T-helper 9 cell (primary cell): ENCODE results near the gene PLAGL2.
"Not testable (repeated sequence)": the region's sequence is repeated elsewhere in the genome, so short reads cannot be mapped to it uniquely, and the experiment has no call there.

Experiments used
- DNase-seq: peaks from one replicate; pipeline ENCODE4 v3.0.0-alpha.2; 2020
- total RNA-seq, 2 donors: gene quantifications; one replicate each; lab custom pipeline; 2026; lab: John Stamatoyannopoulos, UW

PLAGL2 gene, protein sequence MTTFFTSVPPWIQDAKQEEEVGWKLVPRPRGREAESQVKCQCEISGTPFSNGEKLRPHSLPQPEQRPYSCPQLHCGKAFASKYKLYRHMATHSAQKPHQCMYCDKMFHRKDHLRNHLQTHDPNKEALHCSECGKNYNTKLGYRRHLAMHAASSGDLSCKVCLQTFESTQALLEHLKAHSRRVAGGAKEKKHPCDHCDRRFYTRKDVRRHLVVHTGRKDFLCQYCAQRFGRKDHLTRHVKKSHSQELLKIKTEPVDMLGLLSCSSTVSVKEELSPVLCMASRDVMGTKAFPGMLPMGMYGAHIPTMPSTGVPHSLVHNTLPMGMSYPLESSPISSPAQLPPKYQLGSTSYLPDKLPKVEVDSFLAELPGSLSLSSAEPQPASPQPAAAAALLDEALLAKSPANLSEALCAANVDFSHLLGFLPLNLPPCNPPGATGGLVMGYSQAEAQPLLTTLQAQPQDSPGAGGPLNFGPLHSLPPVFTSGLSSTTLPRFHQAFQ
- 16.2 to 16.6 reads per million in 2 donors for total RNA-seq

GRCh38 chr20:32207626-32208498, at the start of gene PLAGL2, which contains the start of gene POFUT1:
PLAGL2 (minus strand) TSS chr20:32207743; CDS start chr20:32202178, 5,565 bp downstream.
POFUT1 (plus strand) TSS chr20:32207880; CDS start chr20:32207942, 62 bp downstream.
- peak; percentile 81 for DNase-seq

DNA sequence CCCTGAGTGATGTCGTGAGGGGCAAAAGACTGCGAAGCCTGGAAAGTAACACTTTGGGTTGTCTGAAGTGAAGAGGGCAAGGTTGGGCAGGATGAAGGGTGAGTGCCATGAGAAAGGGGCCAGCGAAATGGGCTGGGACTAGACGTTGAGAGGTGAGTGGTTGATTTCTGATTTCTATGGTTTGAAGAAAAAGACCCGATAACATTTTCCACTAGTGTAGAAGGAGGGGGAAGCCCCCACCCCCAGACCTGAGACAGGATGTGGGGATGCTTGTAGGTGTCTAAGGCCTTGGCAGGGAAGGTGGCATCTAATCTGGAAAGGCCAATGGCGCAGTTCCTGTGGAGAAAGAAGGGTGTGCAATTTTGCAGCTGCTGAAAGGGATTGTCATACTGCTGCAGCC, 44.6 kb upstream of the PLAGL2 start:
- no peak for DNase-seq

DNA sequence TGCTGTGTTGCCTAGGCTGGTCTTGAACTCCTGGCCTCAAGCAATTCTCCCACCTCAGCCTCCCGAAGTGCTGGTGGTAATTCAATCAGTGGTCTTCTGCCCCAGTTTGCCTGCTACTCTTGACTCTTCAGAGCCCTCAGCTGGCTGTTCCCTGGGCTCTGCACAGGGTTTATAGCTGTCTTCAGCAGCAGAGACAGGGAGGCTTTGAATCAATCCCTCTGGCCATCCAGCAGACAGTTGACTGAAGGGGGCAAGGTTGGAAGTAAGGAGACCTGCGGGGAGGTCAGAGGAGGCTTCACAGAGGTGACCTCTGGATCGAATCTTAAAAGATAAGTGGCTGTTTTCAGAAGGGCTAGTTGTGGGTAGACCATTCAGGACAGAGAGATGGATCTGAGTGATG, 43.9 kb upstream of the PLAGL2 start:
- DNase-seq, result no peak

DNA sequence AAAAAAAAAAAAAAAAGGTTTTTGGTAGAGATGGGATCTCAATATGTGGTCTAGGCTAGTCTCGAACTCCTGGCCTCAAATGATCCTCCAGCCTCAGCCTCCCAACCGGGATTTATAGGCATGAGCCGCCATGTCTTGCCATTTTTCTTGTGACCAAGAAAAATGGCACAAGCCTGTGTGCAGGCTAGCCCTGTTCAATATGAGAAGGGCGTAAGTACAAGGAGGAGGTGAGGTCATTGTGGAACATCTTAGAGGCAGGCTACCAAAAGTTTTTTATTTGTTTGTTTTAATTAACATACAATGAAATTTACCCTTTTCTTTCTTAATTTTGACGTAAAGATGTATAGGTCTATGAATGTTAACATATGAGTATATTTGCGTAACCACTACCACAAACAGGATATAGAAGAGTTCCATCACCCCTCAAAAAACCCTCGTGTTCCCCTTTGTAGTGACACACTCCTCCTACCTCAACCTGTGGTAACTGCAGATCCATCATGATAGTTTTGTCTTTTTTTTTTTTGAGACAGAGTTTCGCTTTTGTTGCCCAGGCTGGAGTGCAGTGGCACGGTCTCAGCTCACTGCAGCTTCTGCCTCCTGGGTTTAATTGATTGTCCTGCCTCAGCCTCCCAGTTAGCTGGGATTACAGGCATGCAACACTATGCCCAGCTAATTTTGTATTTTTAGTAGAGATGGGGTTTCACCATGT, 41.6 kb upstream of the PLAGL2 start:
- no peak for DNase-seq

DNA sequence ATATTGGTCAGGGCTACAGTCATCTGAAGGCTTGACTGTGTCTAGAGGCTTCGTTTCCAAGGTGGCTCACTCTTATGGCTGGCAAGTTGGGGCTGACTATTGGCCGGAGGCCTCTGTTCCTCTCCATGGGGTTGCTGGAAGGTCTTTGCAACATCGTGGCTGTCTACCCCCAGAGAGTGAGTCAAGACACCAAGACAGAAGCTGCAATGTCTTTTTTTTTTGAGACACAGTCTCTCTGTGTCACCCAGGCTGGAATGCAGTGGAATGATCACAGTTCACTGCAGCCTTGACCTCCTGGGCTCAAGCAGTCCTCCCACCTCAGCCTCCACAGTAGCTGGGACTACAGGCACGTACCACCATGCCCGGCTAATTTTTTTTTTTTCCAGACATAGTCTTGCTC, 40.5 kb upstream of the PLAGL2 start:
- no peak for DNase-seq

DNA sequence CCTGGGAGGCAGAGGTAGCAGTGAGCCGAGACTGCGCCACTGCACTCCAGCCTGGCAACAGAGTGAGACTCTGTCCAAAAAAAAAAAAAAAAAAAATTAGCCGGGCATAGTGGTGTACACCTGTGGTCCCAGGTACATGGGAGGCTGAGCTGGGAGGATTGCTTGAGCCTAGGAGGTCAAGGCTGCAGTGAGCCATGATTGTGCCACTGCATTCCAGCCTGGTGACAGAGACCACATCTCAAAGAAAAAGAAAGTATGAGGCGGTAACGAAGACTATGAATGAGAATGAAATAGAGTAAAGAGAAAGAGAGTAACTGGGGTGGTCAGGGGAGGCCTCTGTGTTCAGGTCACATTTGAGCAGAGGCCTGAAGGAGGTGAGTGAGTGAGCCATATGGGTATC, 38.7 kb upstream of the PLAGL2 start:
- not testable (repeated sequence) for DNase-seq

- no peak for DNase-seq
Measured at GRCh38 chr20:32244959-32245358, 37.4 kb upstream of the PLAGL2 start.

- no peak for DNase-seq
Measured at GRCh38 chr20:32244150-32244823, 36.7 kb upstream of the PLAGL2 start.

GRCh38 chr20:32241807-32242206, 34.3 kb upstream of the PLAGL2 start:
- no peak for DNase-seq

DNA sequence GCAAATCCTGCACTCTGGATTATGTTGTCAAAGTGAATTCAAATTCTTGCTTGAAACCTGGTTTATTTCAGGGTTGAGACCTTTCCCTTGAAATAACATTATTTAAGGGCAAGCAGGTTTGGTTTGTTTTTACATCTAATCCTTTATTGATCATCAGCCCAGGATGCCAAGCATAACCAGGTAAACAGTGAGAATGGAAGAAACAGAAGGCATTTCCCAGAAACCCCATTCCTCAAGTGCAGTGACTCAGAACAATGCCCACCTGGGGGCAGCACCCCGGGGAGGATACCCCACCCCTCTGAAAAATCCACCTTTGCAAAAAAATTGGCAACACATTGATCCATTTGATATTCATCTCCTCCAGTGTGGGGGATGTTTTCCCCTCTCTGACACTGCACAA, 32.7 kb upstream of the PLAGL2 start:
- DNase-seq, result no peak

GRCh38 chr20:32238483-32239425, 31.2 kb upstream of the PLAGL2 start:
- no peak for DNase-seq

DNA sequence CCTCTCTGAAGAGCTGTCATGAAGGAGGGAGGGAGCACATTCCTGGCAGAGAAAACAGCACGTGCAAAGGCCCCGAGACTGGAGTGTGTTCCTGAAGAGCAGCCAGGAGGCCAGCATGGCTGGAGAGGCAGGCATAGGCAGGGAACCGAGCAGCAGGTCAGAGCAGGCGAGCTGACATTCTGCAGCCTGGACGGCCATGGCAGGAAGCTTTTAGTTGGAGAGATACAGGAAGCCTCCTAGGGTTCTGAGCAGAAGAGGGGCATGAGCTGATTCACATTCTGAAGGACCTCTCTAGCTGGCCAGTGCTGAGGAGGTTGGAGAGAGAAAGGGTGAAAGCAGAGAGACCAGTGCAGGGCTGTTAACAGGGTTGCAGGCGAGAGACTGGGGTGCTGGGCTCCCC, 29.9 kb upstream of the PLAGL2 start:
- DNase-seq, result no peak

- no peak for DNase-seq
Measured at GRCh38 chr20:32236819-32237218, 29.3 kb upstream of the PLAGL2 start.

DNA sequence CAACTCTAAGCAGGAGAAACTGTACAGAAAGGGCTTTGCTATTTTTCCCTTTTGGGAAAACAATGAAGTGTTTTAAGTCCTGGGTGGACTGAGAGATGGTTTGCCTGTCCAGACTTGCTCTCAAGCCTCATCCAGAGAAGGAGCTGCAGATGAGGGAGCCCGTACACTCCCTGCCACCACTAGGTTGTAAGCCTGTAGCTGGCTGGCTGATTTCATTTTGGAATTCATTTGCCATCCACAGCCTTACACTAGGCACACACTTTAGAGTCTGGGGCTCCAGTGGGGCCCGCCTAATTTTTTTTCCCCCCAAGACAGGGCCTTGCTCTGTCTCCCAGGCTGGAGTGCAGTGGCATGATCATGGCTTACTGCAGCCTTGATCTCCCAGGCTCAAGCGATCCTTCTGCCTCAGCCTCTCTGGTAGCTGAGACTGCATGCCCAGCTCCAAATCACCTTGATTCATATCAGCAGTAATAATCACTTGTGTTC, 28.5 kb upstream of the PLAGL2 start:
- no peak for DNase-seq

DNA sequence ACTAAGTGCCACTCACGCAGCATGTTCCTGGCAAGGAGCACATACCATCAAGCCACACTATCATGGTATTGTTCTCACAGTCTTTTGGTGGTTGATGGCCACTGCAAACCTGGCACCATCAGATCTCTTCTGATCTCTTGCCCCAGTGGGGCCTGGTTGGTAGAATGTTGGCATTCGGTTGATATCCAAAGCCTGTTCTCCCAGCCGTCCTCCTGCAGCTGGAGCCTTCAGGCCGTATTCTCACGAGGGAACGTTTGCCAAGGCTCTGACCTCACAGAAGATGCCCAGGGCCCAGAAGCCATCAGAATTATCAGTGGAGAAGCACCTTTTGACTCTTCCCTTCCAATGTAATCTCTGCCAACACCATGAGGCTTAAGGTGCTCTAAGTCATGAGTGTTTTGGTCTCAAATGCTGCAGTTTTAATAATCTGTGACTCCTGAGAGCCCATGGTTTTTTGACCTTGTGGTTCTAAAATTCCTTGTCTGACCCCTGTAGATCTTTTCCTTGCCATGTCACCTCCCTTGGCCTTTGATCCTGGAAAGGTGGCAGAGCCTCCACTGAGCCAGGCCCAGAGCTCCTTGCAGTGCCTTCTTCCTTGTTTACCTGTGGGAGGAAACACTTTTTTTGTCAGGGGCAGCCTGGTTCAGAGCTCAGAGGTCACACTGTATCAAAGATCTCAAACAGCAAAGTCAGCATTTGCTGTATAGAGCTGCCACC, 27.9 kb upstream of the PLAGL2 start:
- DNase-seq, result no peak

DNA sequence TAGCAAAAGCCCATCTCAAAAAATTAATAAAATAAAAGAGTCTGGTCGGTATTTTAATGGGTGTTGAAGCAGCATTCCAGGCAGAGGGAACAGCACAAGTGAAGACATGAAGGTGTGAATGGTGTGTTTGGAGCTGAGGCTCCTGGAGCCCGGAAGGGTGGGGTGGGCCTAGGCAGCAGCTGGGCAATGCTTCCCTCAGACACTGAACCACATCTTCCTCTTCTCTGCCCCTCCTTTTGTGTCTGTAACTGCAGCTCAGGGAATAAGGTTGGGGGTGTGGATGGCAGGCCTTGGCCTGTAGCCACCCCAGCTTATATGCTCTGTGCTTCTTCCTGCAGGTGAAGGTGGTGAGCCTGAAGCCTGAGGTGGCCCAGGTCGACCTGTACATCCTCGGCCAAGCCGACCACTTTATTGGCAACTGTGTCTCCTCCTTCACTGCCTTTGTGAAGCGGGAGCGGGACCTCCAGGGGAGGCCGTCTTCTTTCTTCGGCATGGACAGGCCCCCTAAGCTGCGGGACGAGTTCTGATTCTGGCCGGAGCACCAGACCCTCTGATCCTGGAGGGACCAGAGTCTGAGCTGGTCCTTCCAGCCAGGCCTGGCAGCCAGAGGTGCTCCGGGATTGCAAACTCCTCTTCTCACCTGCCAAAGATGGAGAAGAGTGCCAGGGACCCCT, 26.7 kb upstream of the PLAGL2 start:
- no peak for DNase-seq

DNA sequence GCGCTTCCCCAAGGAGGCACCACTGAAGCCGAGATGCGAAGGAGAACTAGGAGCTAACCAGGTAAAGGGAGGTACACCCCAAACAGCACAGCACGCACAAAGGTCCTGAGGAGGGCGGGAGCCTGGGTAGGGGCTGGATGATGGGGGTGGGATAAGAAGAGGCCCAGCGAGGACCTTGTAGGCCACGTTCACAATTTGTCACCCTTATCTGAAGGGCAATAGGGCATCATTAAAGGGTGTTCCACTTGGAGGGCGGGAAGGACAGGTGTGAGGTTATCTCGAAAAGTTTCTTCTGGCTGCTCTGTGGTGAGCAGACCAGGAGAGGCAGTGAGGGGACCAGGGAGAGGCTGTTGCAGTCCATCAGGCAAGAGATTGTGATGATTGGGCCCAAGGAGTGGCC, 25.7 kb upstream of the PLAGL2 start:
- no peak for DNase-seq

DNA sequence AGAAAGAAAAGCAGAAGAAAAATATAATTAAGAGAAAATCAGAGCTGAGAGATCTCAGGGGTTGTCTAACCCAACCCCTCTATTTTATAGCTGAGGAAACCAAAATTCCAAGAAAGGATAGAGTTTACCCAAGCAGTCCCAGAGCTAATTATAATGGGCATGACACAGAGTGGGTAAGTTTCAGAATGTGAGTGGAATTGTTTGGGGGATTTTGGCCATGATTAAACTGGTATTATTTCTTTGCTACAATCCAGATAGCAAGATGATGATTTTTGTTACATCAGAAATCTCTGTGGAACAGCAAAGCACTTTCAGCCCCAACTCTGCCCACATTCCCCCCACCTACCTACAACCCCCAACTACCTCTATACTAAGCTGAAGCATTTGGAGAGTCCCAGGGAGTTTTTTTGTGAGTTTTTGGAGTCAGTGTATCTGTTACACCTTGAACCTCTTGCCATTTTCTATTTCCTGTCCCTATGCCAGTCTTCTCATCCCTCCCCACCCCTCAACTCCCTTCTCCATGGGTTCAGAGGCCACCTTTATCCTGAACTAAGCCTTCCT, 24.9 kb upstream of the PLAGL2 start:
- DNase-seq, result no peak

DNA sequence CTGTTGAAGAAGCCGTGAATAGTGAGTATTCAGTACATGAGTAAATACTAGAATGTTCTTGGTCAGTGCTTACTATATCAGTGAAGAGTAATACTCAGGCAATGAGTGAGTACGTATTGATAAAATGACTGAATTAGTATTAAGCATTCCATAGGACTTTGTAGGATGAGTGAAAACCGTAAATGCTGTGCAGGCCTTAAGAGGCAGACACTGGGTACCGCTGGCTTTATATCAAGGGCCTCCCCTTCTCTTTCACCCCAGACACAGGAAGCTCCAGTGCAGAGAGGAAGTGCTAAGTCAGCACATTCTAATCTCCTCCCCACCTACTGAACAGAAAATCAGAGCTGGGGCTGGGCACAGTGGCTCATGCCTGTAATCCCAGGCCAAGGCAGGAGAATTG, 24.3 kb upstream of the PLAGL2 start:
- peak; percentile 10 for DNase-seq
